ENCODE measurements around the gene SNAPC2. TPM values are rescaled to one million over a fixed set of nuclear protein-coding genes. Genes with fewer than 3 reads are reported as not detected.
A peak's percentile ranks its signal among the peaks of the same experiment; 100 is the strongest.

Gene SNAPC2
- total and polyA plus RNA-seq, 2 of the 13 experiments (the other 11 are each of a cell fraction or from before 2014, with no cell fraction given) = 10.2 to 12.7 TPM

DNA sequence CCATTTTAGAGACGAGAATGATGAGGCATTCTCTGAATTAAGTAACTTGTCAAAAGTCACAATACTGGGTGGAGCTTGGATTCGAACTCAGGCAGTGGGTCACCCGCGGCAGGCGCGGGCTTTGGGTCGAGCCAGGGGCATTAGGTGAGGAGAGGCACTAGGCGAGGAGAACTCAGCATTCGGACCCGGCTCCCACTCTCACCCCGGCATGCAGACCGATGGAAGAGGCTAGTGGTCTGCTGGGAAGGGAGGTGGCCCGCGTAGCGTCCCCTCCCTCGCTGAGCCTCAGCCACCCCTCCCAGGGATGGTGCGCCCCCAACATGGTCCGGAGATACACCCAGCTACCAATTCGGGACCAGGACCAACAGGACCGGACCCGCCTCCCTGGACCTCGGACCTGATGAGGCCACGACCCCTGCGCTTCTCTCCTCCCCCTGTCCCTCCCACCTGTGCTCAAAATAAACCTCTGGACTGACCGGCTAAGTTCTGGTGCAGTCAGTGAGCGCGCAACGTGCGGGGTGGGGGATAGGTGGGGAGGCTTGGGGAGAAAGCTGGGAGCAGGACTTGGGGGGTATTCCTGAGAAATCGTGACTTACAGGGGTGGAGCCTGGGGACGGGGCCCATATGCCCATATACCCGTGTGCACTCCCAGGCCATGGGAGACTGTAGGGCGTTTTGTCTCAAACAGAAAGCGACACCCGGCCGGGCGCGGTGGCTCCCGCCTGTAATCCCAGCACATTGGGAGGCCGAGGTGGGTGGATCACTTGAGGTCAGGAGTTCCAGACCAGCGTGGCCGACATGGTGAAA lies 1.3 kb upstream of the SNAPC2 start (continued):
- no peak for TF ChIP-seq HOXA7 (CRISPR knock-in tag; IDR thresholded peaks at IDR 0.05)
- no peak for TF ChIP-seq ZNF101 (CRISPR knock-in tag; IDR thresholded peaks at IDR 0.05; ENCODE audit: borderline replicate concordance, low read depth)
- TF ChIP-seq REPIN1 (CRISPR knock-in tag; IDR thresholded peaks at IDR 0.05; ENCODE audit: borderline replicate concordance, low read depth) = no peak
- no peak; the same call in 1 of the 2 replicates for TF ChIP-seq MIER3 (CRISPR knock-in tag; IDR thresholded peaks at IDR 0.05; ENCODE audit: borderline replicate concordance)
- TF ChIP-seq ELF1 (CRISPR knock-in tag; IDR thresholded peaks at IDR 0.05) = no peak
- no peak for TF ChIP-seq MIER2 (CRISPR knock-in tag; IDR thresholded peaks at IDR 0.05)
- TF ChIP-seq, protein P1, sequence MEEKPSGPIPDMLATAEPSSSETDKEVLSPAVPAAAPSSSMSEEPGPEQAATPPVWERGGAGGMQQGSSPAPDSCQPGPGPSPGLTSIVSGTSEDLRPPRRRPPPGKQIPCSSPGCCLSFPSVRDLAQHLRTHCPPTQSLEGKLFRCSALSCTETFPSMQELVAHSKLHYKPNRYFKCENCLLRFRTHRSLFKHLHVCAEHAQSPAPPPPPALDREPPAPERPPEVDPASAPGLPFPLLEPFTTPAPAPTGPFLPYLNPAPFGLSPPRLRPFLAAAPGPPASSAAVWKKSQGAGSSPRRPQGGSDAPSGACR (CRISPR knock-in tag; IDR thresholded peaks at IDR 0.05) = 0 out of 2 replicates have a peak, but pooled peaks have one; percentile 12
- TF ChIP-seq SIN3A (IDR thresholded peaks at IDR 0.05; ENCODE audit: borderline replicate concordance, low read depth, low read length) = 0 out of 2 replicates have a peak, but pooled peaks have one; percentile 51
- TF ChIP-seq NFYC (CRISPR knock-in tag; IDR thresholded peaks at IDR 0.05) = no peak
- TF ChIP-seq ZNF280B (CRISPR knock-in tag; IDR thresholded peaks at IDR 0.05; ENCODE audit: borderline replicate concordance) = peak; percentile 65
- peak; percentile 76; the same call in 1 of the 2 replicates for TF ChIP-seq ZNF609 (CRISPR knock-in tag; IDR thresholded peaks at IDR 0.05; ENCODE audit: borderline replicate concordance)
- TF ChIP-seq TCF12 (IDR thresholded peaks at IDR 0.05) = no peak
- TF ChIP-seq TCF12 (CRISPR knock-in tag; IDR thresholded peaks at IDR 0.05) = no peak
- no peak for TF ChIP-seq ZNF138 (CRISPR knock-in tag; IDR thresholded peaks at IDR 0.05; ENCODE audit: low read depth)
- TF ChIP-seq ZZZ3 (CRISPR knock-in tag; IDR thresholded peaks at IDR 0.05; ENCODE audit: borderline replicate concordance) = no peak
- TF ChIP-seq SNAPC2 (CRISPR knock-in tag; IDR thresholded peaks at IDR 0.05) = no peak
- TF ChIP-seq CEBPB (IDR thresholded peaks at IDR 0.05; ENCODE audit: borderline replicate concordance, low read depth, low read length) = no peak
- TF ChIP-seq ATF7-NPFF (CRISPR knock-in tag; IDR thresholded peaks at IDR 0.05; ENCODE audit: low read depth) = no peak
- TF ChIP-seq ZNF639 (CRISPR knock-in tag; conservative IDR thresholded peaks at IDR 0.05) = 0 out of 2 replicates have a peak, but pooled peaks have one; percentile 27
